IPS-20b (cell line): ENCODE measurements around the gene CSTF1.

Experiments used
- H3K27ac ChIP-seq: one replicate; pipeline ENCODE4 v1.5.1; 2013; ENCODE audit warnings: low read length
- H3K27me3 ChIP-seq: 2 replicates; pipeline ENCODE4 v1.6.1; 2013; ENCODE audit warnings: mild to moderate bottlenecking, low read length, inconsistent platforms; ENCODE audit not compliant: insufficient read depth
- H3K36me3 ChIP-seq: 2 replicates; pipeline ENCODE4 v1.6.1; 2013; ENCODE audit warnings: low read depth, mild to moderate bottlenecking, inconsistent platforms, low read length, moderate library complexity; ENCODE audit not compliant: insufficient read depth
- H3K4me1 ChIP-seq: 2 replicates; pipeline ENCODE4 v1.6.1; 2013; ENCODE audit warnings: mild to moderate bottlenecking, control low read depth, inconsistent platforms, low read length, moderate library complexity; ENCODE audit not compliant: insufficient read depth
- H3K4me3 ChIP-seq: 2 replicates; pipeline ENCODE4 v1.5.1; 2013; ENCODE audit warnings: mild to moderate bottlenecking, low read length, inconsistent platforms
- H3K9ac ChIP-seq: 2 replicates; pipeline ENCODE4 v1.6.1; 2013; ENCODE audit warnings: low read depth, mild to moderate bottlenecking, inconsistent platforms, low read length, moderate library complexity
- H3K9me3 ChIP-seq: 2 replicates; pipeline ENCODE4 v1.6.1; 2013; ENCODE audit warnings: mild to moderate bottlenecking, low read depth, low read length, inconsistent platforms; ENCODE audit not compliant: insufficient read depth

The CSTF1 gene

GRCh38 chr20:56358600-56359211, 33.7 kb upstream of the CSTF1 start, which contains the start of gene FAM210B:
Gene FAM210B, plus strand, starts transcription at chr20:56358974. Its CDS starts 32 bp downstream, at chr20:56359006.
- Histone ChIP-seq H3K4me1 (peaks cover 18% of the 10 kb centered on the region), H3K36me3 (no peaks in the 10 kb centered on the region), H3K9me3 (no peaks in the 10 kb centered on the region), H3K9ac (peak within 1 kb of the TSS; percentile 19; the same call in 1 of the 2 replicates), H3K27ac (no peak within 1 kb of the TSS), H3K4me3 (peak within 1 kb of the TSS; percentile 86), H3K27me3 (peaks cover 16% of the 10 kb centered on the region)

- H3K27ac ChIP-seq: no peak overlapping the region
- H3K27me3 ChIP-seq: peaks cover 16% of the 10 kb centered on the region
- no peaks in the 10 kb centered on the region for H3K9me3 ChIP-seq
- H3K36me3 ChIP-seq: no peaks in the 10 kb centered on the region
- peak overlapping the region; percentile 86 for H3K4me3 ChIP-seq
- H3K9ac ChIP-seq: peak overlapping the region; percentile 19; the same call in 1 of the 2 replicates
- peaks cover 18% of the 10 kb centered on the region for H3K4me1 ChIP-seq
These were observed 33.0 kb upstream of the CSTF1 start for GRCh38 chr20:56359212-56360132.

- Histone ChIP-seq H3K27me3 (peaks cover 16% of the 10 kb centered on the region), H3K36me3 (no peaks in the 10 kb centered on the region), H3K9me3 (no peaks in the 10 kb centered on the region), H3K4me1 (peaks cover 18% of the 10 kb centered on the region), H3K27ac (no peak overlapping the region), H3K9ac (no peak overlapping the region; the same call in 1 of the 2 replicates), H3K4me3 (peak overlapping the region; percentile 86)
These were observed 32.1 kb upstream of the CSTF1 start for GRCh38 chr20:56360133-56360907.

- Histone ChIP-seq H3K36me3 (no peaks in the 10 kb centered on the region), H3K9ac (no peak overlapping the region), H3K4me1 (peaks cover 18% of the 10 kb centered on the region), H3K4me3 (peak overlapping the region; percentile 86; the same call in 1 of the 2 replicates), H3K27me3 (peaks cover 16% of the 10 kb centered on the region), H3K27ac (no peak overlapping the region), H3K9me3 (no peaks in the 10 kb centered on the region)
These were observed 31.6 kb upstream of the CSTF1 start for GRCh38 chr20:56360908-56361205.

- no peak overlapping the region for H3K9ac ChIP-seq
These were observed 30.5 kb upstream of the CSTF1 start for GRCh38 chr20:56361900-56362299.

GRCh38 chr20:56362833-56363413, 29.5 kb upstream of the CSTF1 start:
- no peaks in the 10 kb centered on the region for H3K9me3 ChIP-seq
- peaks cover 18% of the 10 kb centered on the region for H3K4me1 ChIP-seq
- no peak overlapping the region for H3K9ac ChIP-seq
- H3K27ac ChIP-seq: no peak overlapping the region
- H3K27me3 ChIP-seq: peaks cover 16% of the 10 kb centered on the region
- no peak overlapping the region for H3K4me3 ChIP-seq
- peaks cover 7% of the 10 kb centered on the region; the same call in 1 of the 2 replicates for H3K36me3 ChIP-seq

More at GRCh38 chr20:56361900-56362299, 30.5 kb upstream of the CSTF1 start:
- H3K4me3 ChIP-seq: no peak overlapping the region
- peaks cover 7% of the 10 kb centered on the region; the same call in 1 of the 2 replicates for H3K36me3 ChIP-seq
- peaks cover 16% of the 10 kb centered on the region for H3K27me3 ChIP-seq
- H3K27ac ChIP-seq: no peak overlapping the region
- H3K4me1 ChIP-seq: peaks cover 18% of the 10 kb centered on the region
- no peaks in the 10 kb centered on the region for H3K9me3 ChIP-seq

- peaks cover 7% of the 10 kb centered on the region for H3K36me3 ChIP-seq
- H3K27me3 ChIP-seq: peaks cover 16% of the 10 kb centered on the region
- H3K4me1 ChIP-seq: peaks cover 13% of the 10 kb centered on the region
- no peak overlapping the region for H3K27ac ChIP-seq
- H3K4me3 ChIP-seq: no peak overlapping the region
- no peaks in the 10 kb centered on the region for H3K9me3 ChIP-seq
- H3K9ac ChIP-seq: no peak overlapping the region
These were observed 29.0 kb upstream of the CSTF1 start for GRCh38 chr20:56363491-56363890.

GRCh38 chr20:56368351-56369134, 23.9 kb upstream of the CSTF1 start:
- Histone ChIP-seq H3K4me3 (no peak overlapping the region), H3K36me3 (peaks cover 57% of the 10 kb centered on the region), H3K27ac (no peak overlapping the region)

GRCh38 chr20:56369179-56369578, 23.3 kb upstream of the CSTF1 start:
- Histone ChIP-seq H3K9me3 (no peaks in the 10 kb centered on the region), H3K27me3 (no peaks in the 10 kb centered on the region), H3K9ac (no peak overlapping the region), H3K27ac (no peak overlapping the region), H3K4me3 (no peak overlapping the region), H3K4me1 (no peaks in the 10 kb centered on the region), H3K36me3 (peaks cover 64% of the 10 kb centered on the region)

More at GRCh38 chr20:56368351-56369134, 23.9 kb upstream of the CSTF1 start:
- Histone ChIP-seq H3K27me3 (no peaks in the 10 kb centered on the region), H3K9me3 (no peaks in the 10 kb centered on the region), H3K4me1 (no peaks in the 10 kb centered on the region), H3K9ac (no peak overlapping the region)

GRCh38 chr20:56371977-56372376, 20.5 kb upstream of the CSTF1 start:
- H3K27ac ChIP-seq: no peak overlapping the region
- H3K36me3 ChIP-seq: peaks cover 85% of the 10 kb centered on the region
- no peaks in the 10 kb centered on the region for H3K4me1 ChIP-seq
- H3K9ac ChIP-seq: no peak overlapping the region
- no peaks in the 10 kb centered on the region for H3K27me3 ChIP-seq
- H3K4me3 ChIP-seq: no peak overlapping the region
- H3K9me3 ChIP-seq: no peaks in the 10 kb centered on the region
